GM12892 (cell line): ENCODE results near the gene RCOR1.

Experiments used
- POLR2A ChIP-seq: IDR thresholded peaks from 2 replicates; pipeline ENCODE4 v1.6.1; 2011; ENCODE audit warnings: low read depth, low read length, control low read depth
- POLR2AphosphoS5 ChIP-seq: IDR thresholded peaks from 2 replicates; pipeline ENCODE4 v1.6.1; 2011; ENCODE audit warnings: low read depth, low read length, control low read depth
- TAF1 ChIP-seq: IDR thresholded peaks from 2 replicates; pipeline ENCODE4 v1.6.1; 2011; ENCODE audit warnings: low read depth, mild to moderate bottlenecking, control low read depth, low read length, borderline replicate concordance

DNA sequence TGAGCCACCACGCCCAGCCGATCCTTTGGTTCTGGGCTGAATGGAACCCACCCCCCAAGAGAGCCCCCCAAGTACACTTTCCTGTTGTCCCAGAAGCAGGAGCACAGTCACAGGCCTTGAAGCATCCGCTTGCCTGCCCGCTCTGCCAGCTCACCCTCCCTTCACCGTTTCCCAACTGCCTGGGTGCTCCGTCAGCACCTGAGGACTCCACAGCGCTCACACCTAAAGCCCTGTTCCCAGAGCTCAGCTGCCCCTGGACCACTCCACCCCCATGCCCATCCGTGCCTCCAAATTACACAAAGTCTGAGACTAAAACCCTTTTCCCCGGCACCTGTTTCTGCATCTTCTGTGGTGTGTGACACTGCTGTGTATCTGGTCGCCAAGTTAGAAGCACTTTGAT lies 140.5 kb downstream of the RCOR1 start:
- TF ChIP-seq POLR2A (no peak), POLR2AphosphoS5 (no peak), TAF1 (no peak)
